Panc1 (cell line): ENCODE measurements around the gene PGGHG. TPM values are rescaled to one million over a fixed set of nuclear protein-coding genes. Genes with fewer than 3 reads are reported as not detected.

Experiments
- ATAC-seq: fragments of 200-7000 bp; cut with Tn5 transposase; 2 replicates; pipeline ENCODE4 v1.9.1; 2020; ENCODE audit warnings: mild to moderate bottlenecking, moderate library complexity
- BruUV-seq: library from RNA; stranded (reverse); fragments of 400-500 nt; replicated peaks from 2 replicates; lab custom pipeline; 2021; lab: Mats Ljungman, UMichigan
- CTCF ChIA-PET: fragments of 300-600 bp; sonication (Branson Sonifier 250); formaldehyde crosslinking; loops from one replicate; lab custom pipeline; 2022; ENCODE audit warnings: antibody characterized with exemption; lab: Charles Lee
- POLR2A ChIA-PET: fragments of 300-600 bp; sonication (Branson Sonifier 250); formaldehyde crosslinking; loops from one replicate; lab custom pipeline; 2022; ENCODE audit warnings: antibody characterized with exemption; lab: Charles Lee
- DNase-seq: peaks from one replicate; pipeline ENCODE4 v3.0.0-alpha.2; 2010; ENCODE audit warnings: low read depth, low spot score
- H3K27ac ChIP-seq: 2 replicates; pipeline ENCODE4 v1.5.1; 2011; ENCODE audit warnings: mild to moderate bottlenecking, low read length, inconsistent platforms
- H3K27me3 ChIP-seq: fragments of 200-500 bp; sonication (Bioruptor generic); 2 replicates; pipeline ENCODE4 v1.6.0; 2014; ENCODE audit warnings: low read length, inconsistent platforms; ENCODE audit not compliant: control insufficient read depth, insufficient read depth
- H3K36me3 ChIP-seq: fragments of 200-500 bp; sonication (Bioruptor generic); 2 replicates; pipeline ENCODE4 v1.5.1; 2014; ENCODE audit warnings: inconsistent platforms, mild to moderate bottlenecking, low read length, moderate library complexity; ENCODE audit not compliant: control insufficient read depth, insufficient read depth
- H3K4me1 ChIP-seq: 2 replicates; pipeline ENCODE4 v1.5.1; 2011; ENCODE audit warnings: inconsistent platforms, mild to moderate bottlenecking, low read length, moderate library complexity; ENCODE audit not compliant: control insufficient read depth, insufficient read depth
- H3K4me3 ChIP-seq, 2 experiments: 2 replicates each; pipeline ENCODE4 v1.5.1; 2011 to 2012; ENCODE audit warnings: low read depth in 2 of 2, low read length in 2 of 2, mild to moderate bottlenecking in 2 of 2, inconsistent platforms in 1 of 2, moderate library complexity in 1 of 2
- H3K9me3 ChIP-seq: fragments of 200-500 bp; sonication (Bioruptor generic); 2 replicates; pipeline ENCODE4 v1.5.1; 2014; ENCODE audit warnings: low read depth, mild to moderate bottlenecking, inconsistent platforms, low read length, moderate library complexity; ENCODE audit not compliant: control insufficient read depth, insufficient read depth
- CTCF ChIP-seq: fragments of 450-650 bp; IDR thresholded peaks from 2 replicates; pipeline ENCODE4 v1.5.1; 2017; ENCODE audit warnings: mild to moderate bottlenecking
- POLR2AphosphoS5 ChIP-seq: IDR thresholded peaks from 2 replicates; pipeline ENCODE4 v1.6.1; 2012; ENCODE audit warnings: mild to moderate bottlenecking, low read depth, low read length, moderate library complexity
- REST ChIP-seq, 2 experiments: IDR thresholded peaks; 2 replicates each; pipeline ENCODE4 v1.6.1; 2011 to 2012; ENCODE audit warnings: low read depth in 2 of 2, control low read depth in 1 of 2, low read length in 1 of 2, mild to moderate bottlenecking in 1 of 2, moderate library complexity in 1 of 2; ENCODE audit not compliant: insufficient read depth in 1 of 2
- SIN3A ChIP-seq: IDR thresholded peaks from 2 replicates; pipeline ENCODE4 v1.6.1; 2012; ENCODE audit warnings: low read depth, mild to moderate bottlenecking, low read length, moderate library complexity, borderline replicate concordance; ENCODE audit not compliant: insufficient read depth
- TCF7L2 ChIP-seq: IDR thresholded peaks from 2 replicates; pipeline ENCODE4 v1.6.1; 2011; ENCODE audit warnings: mild to moderate bottlenecking, low read depth, low read length, inconsistent platforms
- in situ Hi-C: cut with HindIII; loops from 2 replicates; pipeline ENCODE4 v1.10.0; 2016; ENCODE audit warnings: low sequenced_read_pairs, low pct_unique_long_range_greater_than_20kb
- intact Hi-C: fragments of 100-400 bp; cut with micrococcal nuclease; formaldehyde crosslinking; loops from one replicate; pipeline ENCODE4 v1.10.0; 2022; ENCODE audit not compliant: unreplicated experiment
- total RNA-seq: library from RNA; stranded (reverse); gene quantifications from one replicate; pipeline ENCODE4 v1.2.1, GENCODE V29; 2021; ENCODE audit not compliant: unreplicated experiment

PGGHG gene
- total RNA-seq, 1 experiment from 2014 or later, result 115 TPM

DNA sequence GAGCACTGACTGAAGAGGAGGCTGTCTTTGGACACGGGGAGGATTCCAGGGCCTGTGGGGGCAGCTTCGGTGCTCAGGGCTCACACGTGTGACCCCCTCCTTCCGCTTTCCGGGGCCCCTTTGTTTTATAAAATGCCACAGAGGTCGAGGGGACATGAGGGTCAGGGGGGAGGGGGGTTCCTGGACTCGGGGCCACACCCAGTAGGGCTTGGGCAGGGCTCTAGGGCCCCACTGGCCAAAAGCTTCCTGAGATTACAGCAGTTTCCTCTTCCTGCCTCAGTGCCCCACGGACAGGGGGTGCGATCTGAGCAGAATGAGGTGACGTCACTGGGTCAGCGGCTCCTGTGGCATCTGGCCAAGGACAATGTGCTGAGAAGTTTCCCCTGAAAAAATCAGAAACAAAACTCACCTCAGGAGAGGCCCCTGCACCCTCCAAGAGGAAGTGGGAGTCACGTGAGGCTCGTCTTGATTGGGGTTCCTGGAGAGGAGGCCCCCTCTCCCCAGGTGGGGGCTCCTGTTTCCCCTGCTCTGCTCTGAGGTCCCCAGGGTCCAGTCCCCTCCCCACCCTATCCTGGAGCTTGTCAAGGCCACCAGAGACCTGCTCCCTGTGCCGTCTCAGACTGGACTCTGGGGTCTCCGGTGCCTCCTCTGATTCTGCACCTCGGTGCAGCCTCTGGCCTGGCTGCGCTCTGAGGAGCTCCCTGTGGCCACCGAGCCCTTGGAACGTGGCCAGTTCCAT, 38.1 kb downstream of the PGGHG start:
- Histone ChIP-seq H3K4me1 (peaks cover 32% of the 10 kb centered on the region), H3K36me3 (no peaks in the 10 kb centered on the region), H3K27me3 (no peaks in the 10 kb centered on the region), H3K27ac (peak overlapping the region; percentile 62), H3K4me3 (no peak overlapping the region), H3K9me3 (no peaks in the 10 kb centered on the region)
- ChIA-PET POLR2A (no interaction called here), CTCF (interaction anchor here (0.6 to 1.0 kb wide), 2 partner anchors 14 to 22 kb away, joined by 3 to 8 read pairs; no protein-coding TSS in a partner anchor)
- ATAC-seq, result peak; percentile 49
- BruUV-seq, result no TSS peak
- TF ChIP-seq POLR2AphosphoS5 (no peak), SIN3A (no peak), CTCF (no peak), TCF7L2 (no peak), REST (IDR thresholded peaks at IDR 0.05; ENCODE audit: insufficient read depth in 1 of 2, low read depth in 2 of 2, low read length in 1 of 2) (no peak)
- intact Hi-C loops (no loop called here), in situ Hi-C loops (no loop called here)
- no peak for DNase-seq

GRCh38 chr11:327581-327923, 38.6 kb downstream of the PGGHG start:
- Histone ChIP-seq H3K4me3 (no peak overlapping the region), H3K27me3 (no peaks in the 10 kb centered on the region), H3K9me3 (no peaks in the 10 kb centered on the region), H3K4me1 (peaks cover 32% of the 10 kb centered on the region), H3K27ac (peak overlapping the region; percentile 62), H3K36me3 (no peaks in the 10 kb centered on the region)
- ChIA-PET CTCF (interaction anchor here (0.6 to 1.0 kb wide), 2 partner anchors 15 to 23 kb away, joined by 3 to 8 read pairs; no protein-coding TSS in a partner anchor), POLR2A (no interaction called here)
- no peak for TF ChIP-seq SIN3A
- TF ChIP-seq CTCF, result no peak
- TF ChIP-seq REST (IDR thresholded peaks at IDR 0.05; ENCODE audit: insufficient read depth in 1 of 2, low read depth in 2 of 2, low read length in 1 of 2), result no peak
- no peak for TF ChIP-seq TCF7L2
- TF ChIP-seq POLR2AphosphoS5, result no peak
- ATAC-seq (no peak), DNase-seq (no peak)
- BruUV-seq, result no TSS peak
- in situ Hi-C loops (no loop called here), intact Hi-C loops (no loop called here)
